HepG2 (cell line): ENCODE data around the gene YBX2. TPM values are rescaled to one million over a fixed set of nuclear protein-coding genes. Genes with fewer than 3 reads are reported as not detected.
A peak's percentile ranks its signal among the peaks of the same experiment; 100 is the strongest.

Experiments used
- ATAC-seq: fragments of 200-7000 bp; cut with Tn5 transposase; 3 replicates; pipeline ENCODE4 v1.9.1; 2020; ENCODE audit warnings: mild to moderate bottlenecking, moderate library complexity
- BruUV-seq: library from RNA; stranded (reverse); fragments of 400-500 nt; replicated peaks from 2 replicates; lab custom pipeline; 2021; lab: Mats Ljungman, UMichigan
- CTCF ChIA-PET: fragments of 300-600 bp; formaldehyde crosslinking; extraction: SDS; loops from one replicate; lab custom pipeline; 2021; ENCODE audit warnings: low total read pairs, inconsistent platforms, low intra/inter-chr PET ratio; lab: Yijun Ruan, JAX
- POLR2A ChIA-PET: fragments of 350-600 bp; sonication (Branson Sonifier 250); formaldehyde crosslinking; loops from one replicate; lab custom pipeline; 2020; ENCODE audit warnings: antibody characterized with exemption, inconsistent platforms; lab: Yijun Ruan, JAX
- DNase-seq: peaks from one replicate; pipeline ENCODE4 v3.0.0-alpha.2; 2015; ENCODE audit warnings: low spot score
- FAIRE-seq: peaks from 3 replicates; lab custom pipeline; 2011; peaks lifted over from hg19 to GRCh38; lab: Jason Lieb, UNC
- H2AFZ ChIP-seq: one replicate; pipeline ENCODE4 v1.6.1; 2011; ENCODE audit warnings: low read length, inconsistent platforms
- H3K27ac ChIP-seq: fragments of 300-600 bp; 3 replicates; pipeline ENCODE4 v1.8.0; 2011; ENCODE audit warnings: mixed run types, mild to moderate bottlenecking, mixed read lengths, low read length, inconsistent platforms; ENCODE audit not compliant: insufficient read depth; ENCODE audit errors: extremely low read length
- H3K27me3 ChIP-seq, 2 experiments: fragments of 200-600 bp in 1 of 2; 2 replicates in 1 of 2; 3 replicates in 1 of 2; pipeline versions ENCODE4 v1.6.0 to v1.8.0; 2011; ENCODE audit warnings: low read length in 2 of 2, mild to moderate bottlenecking in 2 of 2, moderate library complexity in 2 of 2, inconsistent platforms in 1 of 2; ENCODE audit not compliant: insufficient read depth in 2 of 2, control insufficient read depth in 1 of 2
- H3K36me3 ChIP-seq, 2 experiments: fragments of 200-600 bp in 1 of 2; replicated peaks in 1 of 2; 2 replicates in 1 of 2; 3 replicates in 1 of 2; pipeline versions ENCODE4 v1.5.1 to v1.8.0; 2011; ENCODE audit warnings: low read length in 2 of 2, inconsistent platforms in 1 of 2; ENCODE audit not compliant: insufficient read depth in 2 of 2, control insufficient read depth in 1 of 2
- H3K4me1 ChIP-seq: 2 replicates; pipeline ENCODE4 v1.5.1; 2012; ENCODE audit warnings: low read length, inconsistent platforms; ENCODE audit not compliant: insufficient read depth
- H3K4me2 ChIP-seq: 2 replicates; pipeline ENCODE4 v1.6.0; 2011; ENCODE audit warnings: low read depth, low read length, inconsistent platforms
- H3K4me3 ChIP-seq, 3 experiments: fragments of 200-600 bp in 1 of 3; sonication (generic), shearing (Covaris generic) in 1 of 3; replicated peaks in 1 of 3; 2 replicates each; pipeline ENCODE4 v1.5.1; 2011 to 2016; ENCODE audit warnings: low read length in 3 of 3, inconsistent platforms in 2 of 3, low read depth in 2 of 3, mild to moderate bottlenecking in 2 of 3, control low read depth in 1 of 3, mixed read lengths in 1 of 3; ENCODE audit not compliant: insufficient read depth in 1 of 3
- H3K79me2 ChIP-seq: one replicate; pipeline ENCODE4 v1.6.1; 2011; ENCODE audit warnings: low read length, inconsistent platforms; ENCODE audit not compliant: insufficient read depth
- H3K9ac ChIP-seq: 2 replicates; pipeline ENCODE4 v1.6.0; 2011; ENCODE audit warnings: mild to moderate bottlenecking, low read depth, low read length, inconsistent platforms; ENCODE audit not compliant: insufficient read depth
- H3K9me3 ChIP-seq: 2 replicates; pipeline ENCODE4 v1.5.1; 2012; ENCODE audit warnings: mild to moderate bottlenecking, low read length
- H4K20me1 ChIP-seq: 2 replicates; pipeline ENCODE4 v1.6.0; 2011; ENCODE audit warnings: inconsistent platforms, mild to moderate bottlenecking, low read length, moderate library complexity; ENCODE audit not compliant: insufficient read depth
- GATA4 ChIP-seq: sonication (generic); IDR thresholded peaks from 2 replicates; pipeline ENCODE4 v1.6.1; 2016; ENCODE audit warnings: antibody characterized with exemption, low read depth, borderline replicate concordance
- GATAD1 ChIP-seq: IDR thresholded peaks from 2 replicates; pipeline ENCODE4 v1.6.1; 2016; ENCODE audit warnings: missing genetic modification reagents, missing compliant biosample characterization
- GTF2F1 ChIP-seq: fragments of 150-350 bp; IDR thresholded peaks from 2 replicates; pipeline ENCODE4 v1.6.1; 2014; ENCODE audit warnings: low read length
- HDAC6 ChIP-seq: fragments of 200-600 bp; sonication (generic); IDR thresholded peaks from 2 replicates; pipeline ENCODE4 v1.7.0; 2017; ENCODE audit warnings: mild to moderate bottlenecking, antibody characterized with exemption, low read length, low read depth
- HMG20B ChIP-seq: conservative IDR thresholded peaks from 2 replicates; pipeline ENCODE4 v1.6.1; 2016; ENCODE audit warnings: missing genetic modification reagents, missing compliant biosample characterization
- RBFOX2 ChIP-seq: fragments of 200-400 bp; formaldehyde crosslinking; IDR thresholded peaks from 2 replicates; pipeline ENCODE4 v1.6.1; 2017; ENCODE audit warnings: low read depth, mild to moderate bottlenecking, low read length
- SIN3B ChIP-seq: fragments of 150-350 bp; IDR thresholded peaks from 2 replicates; pipeline ENCODE4 v1.6.1; 2014; ENCODE audit warnings: low read length
- SKIL ChIP-seq: sonication (generic); formaldehyde crosslinking; IDR thresholded peaks from 2 replicates; pipeline ENCODE4 v1.8.0; 2022; ENCODE audit warnings: missing genetic modification reagents, mild to moderate bottlenecking, moderate library complexity, borderline replicate concordance
- SRSF4 ChIP-seq: fragments of 200-400 bp; formaldehyde crosslinking; IDR thresholded peaks from one replicate; pipeline ENCODE4 v1.6.1; 2018; ENCODE audit warnings: mild to moderate bottlenecking, low read depth, low read length, moderate library complexity; ENCODE audit not compliant: poor library complexity, severe bottlenecking
- ZMAT3 ChIP-seq: sonication (generic); formaldehyde crosslinking; conservative IDR thresholded peaks from 2 replicates; pipeline ENCODE4 v1.7.0; 2021; ENCODE audit warnings: missing genetic modification reagents
- ZMYM3 ChIP-seq: sonication (generic); formaldehyde crosslinking; IDR thresholded peaks from 2 replicates; pipeline ENCODE4 v1.5.1; 2020; ENCODE audit warnings: mild to moderate bottlenecking, missing genetic modification reagents
- ZNF292 ChIP-seq: sonication (generic); formaldehyde crosslinking; IDR thresholded peaks from 2 replicates; pipeline ENCODE4 v1.8.1; 2022; ENCODE audit warnings: mild to moderate bottlenecking, low read depth, missing genetic modification reagents, borderline replicate concordance
- WGBS: methylation state at CpG from one replicate; pipeline ENCODE4 v1.1.6; 2017; ENCODE audit warnings: low lambda C conversion rate; 5-methylcytosine and 5-hydroxymethylcytosine counted together
- in situ Hi-C: cut with HindIII; loops from 2 replicates; pipeline ENCODE4 v1.10.0; 2017; ENCODE audit warnings: low pct_unique_long_range_greater_than_20kb; ENCODE audit not compliant: extremely low pct_ligation_motif_present
- intact Hi-C: fragments of 100-400 bp; cut with micrococcal nuclease; formaldehyde crosslinking; loops from one replicate; pipeline ENCODE4 v1.10.0; 2022; ENCODE audit not compliant: unreplicated experiment
- polyA plus RNA-seq, 8 experiments: library from polyadenylated mRNA; depleted of rRNA in 3 of 8; stranded (reverse) in 7 of 8; unstranded in 1 of 8; fragments of >200 nt; fragmentation: Illumina TruSeq in 4 of 8; extraction: Trizol in 4 of 8; gene quantifications; 2 replicates each; pipeline versions ENCODE4 v1.2.1 to v1.2.3, GENCODE V29; 2011 to 2016; ENCODE audit warnings: low read depth in 4 of 8, missing spikeins in 1 of 8, mixed read lengths in 1 of 8; ENCODE audit not compliant: insufficient read depth in 1 of 8
- total RNA-seq, 5 experiments: library from RNA; depleted of rRNA; stranded (reverse); fragments of >200 nt; fragmentation: Illumina TruSeq; extraction: Trizol; gene quantifications; 2 replicates each; pipeline ENCODE4 v1.2.3, GENCODE V29; 2016; ENCODE audit warnings: low read depth in 1 of 5
- TF ChIP-seq, protein P1 (sequence below): sonication (generic); formaldehyde crosslinking; IDR thresholded peaks from 2 replicates; pipeline ENCODE4 v1.4.0; 2020; ENCODE audit warnings: missing genetic modification reagents
- TF ChIP-seq, protein P2 (sequence below): sonication (generic); formaldehyde crosslinking; IDR thresholded peaks from 2 replicates; pipeline ENCODE4 v1.8.0; 2023; ENCODE audit warnings: mild to moderate bottlenecking, missing genetic modification reagents
- TF ChIP-seq, protein P3 (sequence below): sonication (generic); formaldehyde crosslinking; IDR thresholded peaks from 2 replicates; pipeline ENCODE4 v1.5.0; 2020; ENCODE audit warnings: missing genetic modification reagents
- TF ChIP-seq, protein P4 (sequence below): sonication (generic); formaldehyde crosslinking; IDR thresholded peaks from 2 replicates; pipeline ENCODE4 v1.5.0; 2020; ENCODE audit warnings: mild to moderate bottlenecking, missing genetic modification reagents, moderate library complexity

YBX2 gene
- total and polyA plus RNA-seq, 2 of the 13 experiments (the other 11 are each of a cell fraction or from before 2014, with no cell fraction given): 0.12 to 0.22 TPM

DNA sequence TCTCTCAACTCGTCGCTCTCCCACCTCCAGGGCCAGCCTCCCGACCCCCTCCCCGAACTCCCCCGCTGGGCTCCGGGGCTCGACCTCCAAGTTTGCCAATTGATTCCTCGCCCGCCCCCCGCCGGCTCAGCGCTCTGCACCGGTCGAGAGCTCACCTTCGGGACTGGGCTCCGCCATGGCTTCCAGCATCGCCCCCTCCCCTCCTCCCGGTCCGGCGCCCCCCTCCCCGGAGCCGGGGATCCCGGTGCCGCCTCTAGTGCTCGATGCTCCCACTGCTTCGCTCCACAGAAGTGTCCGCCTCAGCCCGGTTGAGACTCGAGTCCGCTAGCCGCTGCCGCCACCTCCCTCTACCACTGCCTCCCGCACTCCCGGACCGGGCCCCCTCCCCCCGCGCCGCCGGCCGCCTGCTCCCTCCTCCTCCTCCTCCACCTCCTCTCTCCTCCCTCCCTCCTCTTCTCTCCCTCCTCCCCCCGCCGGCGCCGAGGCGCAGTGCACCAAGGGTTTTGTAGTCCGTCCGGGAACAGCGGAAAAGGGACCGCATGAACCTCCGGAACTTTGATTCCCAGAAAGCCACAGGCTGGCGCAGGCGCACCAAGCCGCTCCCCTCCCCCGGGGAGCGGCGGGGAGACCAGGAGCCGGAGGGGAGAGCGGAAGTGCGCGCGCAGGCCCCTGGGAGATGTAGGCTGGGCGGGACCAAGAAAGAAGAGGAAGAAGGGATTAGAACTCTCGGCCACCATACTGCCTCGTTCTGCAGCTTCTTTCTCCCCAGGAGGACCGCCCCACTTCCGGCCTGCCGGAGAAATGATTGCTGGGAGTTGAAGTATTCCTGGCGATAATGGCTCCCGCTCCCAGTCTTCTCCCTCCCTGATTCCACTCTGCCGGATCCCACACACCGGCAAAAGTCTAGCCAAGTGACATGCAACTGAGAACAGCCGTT lies 55.1 kb downstream of the YBX2 start, which contains the start of gene PHF23:
TSS of gene PHF23 (minus strand) at position 367 of the 937 bp plus-strand sequence. CDS start at position 189, 178 bp downstream.
- ChIA-PET POLR2A (interaction anchor here (0.8 to 8.9 kb wide), 10 partner anchors 11 to 204 kb away, joined by 3 to 140 read pairs (median 7); partner anchors contain the start of genes ACADVL, ASGR1, ASGR2 and CTDNEP1), CTCF (no interaction called here)
- peaks cover 54% of the 10 kb centered on the region for H3K4me1 ChIP-seq
- peak within 1 kb of the TSS; percentile 88 for H3K27ac ChIP-seq
- H4K20me1 ChIP-seq: 0 out of 2 replicates have a peak, but pooled peaks cover 3% of the 10 kb centered on the region
- BruUV-seq: no TSS peak
- peak; percentile 66 for ATAC-seq
- intact Hi-C loops: loop anchor here (5.0 to 10.0 kb wide), 2 partner anchors 43 to 65 kb away; partner anchors contain the start of genes ASGR1 and SLC2A4
- 1% methylated on average over 63 of the region's 72 CpGs for WGBS
- no peaks in the 10 kb centered on the region for H3K9me3 ChIP-seq
- FAIRE-seq: peak; percentile 98
- H3K79me2 ChIP-seq: peaks cover 45% of the 10 kb centered on the region
- no peaks in the 10 kb centered on the region; a peak in 1 of 5 replicates for H3K27me3 ChIP-seq
- peak; percentile 97 for DNase-seq
- H2AFZ ChIP-seq: no peak within 1 kb of the TSS
- H3K4me3 ChIP-seq: peak within 1 kb of the TSS; percentile 97 to 98 (median 98)
- in situ Hi-C loops: no loop called here
- H3K36me3 ChIP-seq: peaks cover 11 to 29% of the 10 kb centered on the region in 2 experiments
- peak within 1 kb of the TSS; percentile 97 for H3K4me2 ChIP-seq
- H3K9ac ChIP-seq: peak within 1 kb of the TSS; percentile 96
- no peak; the same call in 1 of the 2 replicates for TF ChIP-seq SIN3B
- TF ChIP-seq, protein P1, sequence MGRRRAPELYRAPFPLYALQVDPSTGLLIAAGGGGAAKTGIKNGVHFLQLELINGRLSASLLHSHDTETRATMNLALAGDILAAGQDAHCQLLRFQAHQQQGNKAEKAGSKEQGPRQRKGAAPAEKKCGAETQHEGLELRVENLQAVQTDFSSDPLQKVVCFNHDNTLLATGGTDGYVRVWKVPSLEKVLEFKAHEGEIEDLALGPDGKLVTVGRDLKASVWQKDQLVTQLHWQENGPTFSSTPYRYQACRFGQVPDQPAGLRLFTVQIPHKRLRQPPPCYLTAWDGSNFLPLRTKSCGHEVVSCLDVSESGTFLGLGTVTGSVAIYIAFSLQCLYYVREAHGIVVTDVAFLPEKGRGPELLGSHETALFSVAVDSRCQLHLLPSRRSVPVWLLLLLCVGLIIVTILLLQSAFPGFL (CRISPR knock-in tag): no peak
- TF ChIP-seq SKIL: peak; percentile 52; the same call in 1 of the 2 replicates
- TF ChIP-seq, protein P2, sequence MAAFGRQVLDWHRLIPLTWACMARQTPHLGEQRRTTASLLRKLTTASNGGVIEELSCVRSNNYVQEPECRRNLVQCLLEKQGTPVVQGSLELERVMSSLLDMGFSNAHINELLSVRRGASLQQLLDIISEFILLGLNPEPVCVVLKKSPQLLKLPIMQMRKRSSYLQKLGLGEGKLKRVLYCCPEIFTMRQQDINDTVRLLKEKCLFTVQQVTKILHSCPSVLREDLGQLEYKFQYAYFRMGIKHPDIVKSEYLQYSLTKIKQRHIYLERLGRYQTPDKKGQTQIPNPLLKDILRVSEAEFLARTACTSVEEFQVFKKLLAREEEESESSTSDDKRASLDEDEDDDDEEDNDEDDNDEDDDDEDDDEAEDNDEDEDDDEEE (CRISPR knock-in tag): no peak
- TF ChIP-seq ZMAT3: no peak
- peak; percentile 80 for TF ChIP-seq GATAD1 (CRISPR knock-in tag)
- TF ChIP-seq, protein P3, sequence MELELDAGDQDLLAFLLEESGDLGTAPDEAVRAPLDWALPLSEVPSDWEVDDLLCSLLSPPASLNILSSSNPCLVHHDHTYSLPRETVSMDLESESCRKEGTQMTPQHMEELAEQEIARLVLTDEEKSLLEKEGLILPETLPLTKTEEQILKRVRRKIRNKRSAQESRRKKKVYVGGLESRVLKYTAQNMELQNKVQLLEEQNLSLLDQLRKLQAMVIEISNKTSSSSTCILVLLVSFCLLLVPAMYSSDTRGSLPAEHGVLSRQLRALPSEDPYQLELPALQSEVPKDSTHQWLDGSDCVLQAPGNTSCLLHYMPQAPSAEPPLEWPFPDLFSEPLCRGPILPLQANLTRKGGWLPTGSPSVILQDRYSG (CRISPR knock-in tag): no peak
- no peak for TF ChIP-seq ZNF292
- TF ChIP-seq HDAC6: no peak
- no peak for TF ChIP-seq SRSF4
- no peak for TF ChIP-seq HMG20B (CRISPR knock-in tag)
- no peak for TF ChIP-seq GATA4
- TF ChIP-seq ZMYM3 (CRISPR knock-in tag): no peak
- TF ChIP-seq, protein P4, sequence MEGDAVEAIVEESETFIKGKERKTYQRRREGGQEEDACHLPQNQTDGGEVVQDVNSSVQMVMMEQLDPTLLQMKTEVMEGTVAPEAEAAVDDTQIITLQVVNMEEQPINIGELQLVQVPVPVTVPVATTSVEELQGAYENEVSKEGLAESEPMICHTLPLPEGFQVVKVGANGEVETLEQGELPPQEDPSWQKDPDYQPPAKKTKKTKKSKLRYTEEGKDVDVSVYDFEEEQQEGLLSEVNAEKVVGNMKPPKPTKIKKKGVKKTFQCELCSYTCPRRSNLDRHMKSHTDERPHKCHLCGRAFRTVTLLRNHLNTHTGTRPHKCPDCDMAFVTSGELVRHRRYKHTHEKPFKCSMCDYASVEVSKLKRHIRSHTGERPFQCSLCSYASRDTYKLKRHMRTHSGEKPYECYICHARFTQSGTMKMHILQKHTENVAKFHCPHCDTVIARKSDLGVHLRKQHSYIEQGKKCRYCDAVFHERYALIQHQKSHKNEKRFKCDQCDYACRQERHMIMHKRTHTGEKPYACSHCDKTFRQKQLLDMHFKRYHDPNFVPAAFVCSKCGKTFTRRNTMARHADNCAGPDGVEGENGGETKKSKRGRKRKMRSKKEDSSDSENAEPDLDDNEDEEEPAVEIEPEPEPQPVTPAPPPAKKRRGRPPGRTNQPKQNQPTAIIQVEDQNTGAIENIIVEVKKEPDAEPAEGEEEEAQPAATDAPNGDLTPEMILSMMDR: no peak
- TF ChIP-seq GTF2F1: no peak
- TF ChIP-seq RBFOX2: peak; percentile 90
